DND-41 (cell line): ENCODE measurements around the gene MIPEP.

Experiments
- EZH2 ChIP-seq: IDR thresholded peaks from 3 replicates; pipeline ENCODE4 v1.6.1; 2012; ENCODE audit warnings: borderline replicate concordance, low read depth, mild to moderate bottlenecking, moderate library complexity, low read length, inconsistent platforms; ENCODE audit not compliant: severe bottlenecking
- TF ChIP-seq, protein P1 (sequence below): IDR thresholded peaks from 2 replicates; pipeline ENCODE4 v1.5.1; 2012; ENCODE audit warnings: borderline replicate concordance, low read length, moderate library complexity, mild to moderate bottlenecking; ENCODE audit not compliant: poor library complexity, severe bottlenecking; ENCODE audit errors: extremely low read depth

DNA sequence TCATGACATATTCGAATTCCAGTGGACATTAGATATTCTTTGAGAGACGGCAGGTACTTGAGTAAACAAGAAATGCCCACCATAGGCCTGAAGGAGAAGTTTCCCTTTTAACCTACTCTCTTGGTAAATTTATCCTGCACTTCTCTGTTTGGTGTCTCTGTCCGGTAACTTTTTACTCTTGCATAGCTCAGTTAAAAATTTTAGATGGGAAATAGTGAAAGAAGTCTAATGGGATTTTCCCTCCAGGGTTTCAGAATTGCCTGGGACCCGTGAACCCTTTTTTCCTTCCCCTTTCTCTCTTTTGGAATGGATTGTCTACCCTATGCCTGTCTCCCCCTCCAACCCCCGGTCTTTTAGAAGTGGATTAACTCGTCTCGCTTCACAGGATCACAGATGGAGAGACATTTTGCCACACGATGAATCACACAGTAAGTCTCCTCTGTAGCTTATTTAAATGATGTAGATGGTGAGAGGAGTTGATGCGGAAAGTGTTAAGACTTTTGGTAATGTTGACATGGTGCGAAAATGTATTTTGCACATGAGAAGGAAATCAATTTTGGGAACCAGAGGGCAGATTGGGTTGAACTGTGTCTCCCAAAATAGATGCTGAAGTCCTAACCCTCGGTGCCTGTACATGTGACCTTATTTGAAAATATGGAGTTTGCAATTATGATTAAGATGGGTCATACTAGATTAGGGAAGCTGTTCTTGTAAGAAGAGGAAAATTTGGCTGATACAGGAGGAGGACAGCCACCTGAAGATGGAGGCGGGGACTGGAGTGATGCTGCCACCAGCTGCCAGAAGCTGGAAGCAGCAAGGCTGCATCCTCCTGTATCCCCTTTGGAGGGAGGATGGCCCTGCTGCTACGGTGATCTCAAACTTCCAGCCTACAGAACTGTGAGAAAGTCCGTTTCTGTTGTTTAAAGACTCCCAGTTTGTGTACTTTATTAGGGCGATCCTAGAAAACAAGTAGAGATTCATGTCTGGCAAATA is 711 bp upstream of the MIPEP start:
- TF ChIP-seq, protein P1, sequence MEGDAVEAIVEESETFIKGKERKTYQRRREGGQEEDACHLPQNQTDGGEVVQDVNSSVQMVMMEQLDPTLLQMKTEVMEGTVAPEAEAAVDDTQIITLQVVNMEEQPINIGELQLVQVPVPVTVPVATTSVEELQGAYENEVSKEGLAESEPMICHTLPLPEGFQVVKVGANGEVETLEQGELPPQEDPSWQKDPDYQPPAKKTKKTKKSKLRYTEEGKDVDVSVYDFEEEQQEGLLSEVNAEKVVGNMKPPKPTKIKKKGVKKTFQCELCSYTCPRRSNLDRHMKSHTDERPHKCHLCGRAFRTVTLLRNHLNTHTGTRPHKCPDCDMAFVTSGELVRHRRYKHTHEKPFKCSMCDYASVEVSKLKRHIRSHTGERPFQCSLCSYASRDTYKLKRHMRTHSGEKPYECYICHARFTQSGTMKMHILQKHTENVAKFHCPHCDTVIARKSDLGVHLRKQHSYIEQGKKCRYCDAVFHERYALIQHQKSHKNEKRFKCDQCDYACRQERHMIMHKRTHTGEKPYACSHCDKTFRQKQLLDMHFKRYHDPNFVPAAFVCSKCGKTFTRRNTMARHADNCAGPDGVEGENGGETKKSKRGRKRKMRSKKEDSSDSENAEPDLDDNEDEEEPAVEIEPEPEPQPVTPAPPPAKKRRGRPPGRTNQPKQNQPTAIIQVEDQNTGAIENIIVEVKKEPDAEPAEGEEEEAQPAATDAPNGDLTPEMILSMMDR: peak; percentile 47
- no peak for TF ChIP-seq EZH2
